HuH-7 (cell line): ENCODE data around the gene BMP4.

ENCODE experiments used
- DNase-seq: peaks from one replicate; pipeline ENCODE4 v3.0.0; 2011; ENCODE audit warnings: low spot score

The BMP4 gene

DNA sequence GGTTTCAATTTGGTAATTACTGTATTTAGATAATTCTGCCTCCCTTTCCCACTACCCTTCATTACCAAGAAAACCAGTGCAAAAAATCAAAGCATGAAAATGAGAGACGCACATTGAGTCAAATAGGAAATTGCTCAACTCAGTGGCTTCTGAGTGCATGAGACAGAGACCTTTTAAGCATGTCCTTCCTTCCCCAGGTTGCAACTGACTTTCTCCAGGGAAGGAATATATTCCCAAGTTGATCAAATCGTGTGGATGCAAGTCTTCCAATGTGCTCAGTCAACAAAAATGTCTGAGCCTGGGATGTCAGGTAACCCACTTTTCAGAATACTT is 12.9 kb downstream of the BMP4 start:
- no peak for DNase-seq

- no peak for DNase-seq
Measured at GRCh38 chr14:53942970-53943750, 13.5 kb downstream of the BMP4 start.

GRCh38 chr14:53938136-53938837 is 18.3 kb downstream of the BMP4 start:
- no peak for DNase-seq

GRCh38 chr14:53934778-53935414 is 21.7 kb downstream of the BMP4 start:
- DNase-seq: no peak

GRCh38 chr14:53932966-53933365 is 23.7 kb downstream of the BMP4 start:
- no peak for DNase-seq

DNA sequence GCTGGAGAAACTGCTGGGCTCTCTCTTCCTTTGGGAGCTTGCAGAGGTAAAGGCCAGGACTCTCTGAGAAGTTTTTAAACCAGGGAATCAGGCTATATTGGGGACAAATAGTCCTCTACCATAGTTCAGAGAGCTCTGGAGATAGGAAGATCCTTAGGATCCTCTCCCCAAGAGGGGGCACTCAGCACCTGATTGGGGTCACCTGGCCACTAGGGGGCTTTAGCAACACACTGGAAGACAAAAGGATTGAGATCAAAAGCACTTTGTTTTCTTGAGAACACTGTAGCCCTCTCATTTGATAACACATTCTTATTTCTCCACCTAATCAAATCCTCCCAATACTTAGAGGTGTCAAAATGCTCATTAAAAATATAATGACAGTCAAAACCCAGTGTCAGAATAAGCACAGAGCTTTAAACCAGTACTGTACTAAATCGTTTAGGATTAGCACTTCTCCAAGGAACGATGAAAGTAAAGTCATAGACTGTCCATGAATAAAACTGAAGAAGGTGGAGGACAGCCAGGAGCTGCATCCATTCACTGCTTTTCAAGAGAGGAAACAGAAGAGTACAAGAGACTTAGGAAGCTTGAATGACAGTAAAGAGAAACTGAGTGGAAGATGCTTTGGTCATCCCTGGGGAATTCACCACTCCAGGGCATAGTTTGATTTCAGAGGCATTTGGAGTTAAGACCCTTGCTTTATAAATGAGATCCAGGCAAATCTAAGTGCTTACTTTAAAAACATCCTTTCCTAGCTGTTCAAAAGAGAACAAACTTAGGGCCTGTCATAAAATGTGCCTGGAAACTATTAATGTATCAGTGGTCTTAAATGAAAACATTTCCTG is 26.5 kb downstream of the BMP4 start:
- DNase-seq: no peak

GRCh38 chr14:53927171-53927570 is 29.5 kb downstream of the BMP4 start:
- DNase-seq: no peak

GRCh38 chr14:53925201-53925766 is 31.3 kb downstream of the BMP4 start:
- DNase-seq: no peak

DNA sequence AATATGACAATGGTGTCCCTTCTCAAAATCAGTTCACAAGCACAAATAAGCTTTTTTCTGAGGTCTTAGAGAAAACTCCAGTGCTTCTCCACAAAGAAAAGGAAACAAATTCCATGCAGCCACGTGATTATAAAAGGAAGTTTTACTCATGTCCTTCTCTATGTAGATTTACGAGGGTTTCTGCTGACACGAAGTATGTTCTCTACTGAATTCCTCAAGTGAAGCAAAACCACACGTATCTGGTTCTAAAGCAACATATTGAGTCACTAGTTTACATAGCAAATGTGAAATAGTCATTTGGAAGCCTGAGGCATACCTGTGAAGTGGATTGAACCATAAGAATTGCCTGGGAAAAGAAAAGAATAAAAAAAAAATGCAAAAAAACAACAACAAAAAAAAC is 31.9 kb downstream of the BMP4 start:
- DNase-seq: no peak

GRCh38 chr14:53921027-53921426 is 35.6 kb downstream of the BMP4 start:
- no peak for DNase-seq

GRCh38 chr14:53916239-53916638 is 40.4 kb downstream of the BMP4 start:
- DNase-seq: no peak

DNA sequence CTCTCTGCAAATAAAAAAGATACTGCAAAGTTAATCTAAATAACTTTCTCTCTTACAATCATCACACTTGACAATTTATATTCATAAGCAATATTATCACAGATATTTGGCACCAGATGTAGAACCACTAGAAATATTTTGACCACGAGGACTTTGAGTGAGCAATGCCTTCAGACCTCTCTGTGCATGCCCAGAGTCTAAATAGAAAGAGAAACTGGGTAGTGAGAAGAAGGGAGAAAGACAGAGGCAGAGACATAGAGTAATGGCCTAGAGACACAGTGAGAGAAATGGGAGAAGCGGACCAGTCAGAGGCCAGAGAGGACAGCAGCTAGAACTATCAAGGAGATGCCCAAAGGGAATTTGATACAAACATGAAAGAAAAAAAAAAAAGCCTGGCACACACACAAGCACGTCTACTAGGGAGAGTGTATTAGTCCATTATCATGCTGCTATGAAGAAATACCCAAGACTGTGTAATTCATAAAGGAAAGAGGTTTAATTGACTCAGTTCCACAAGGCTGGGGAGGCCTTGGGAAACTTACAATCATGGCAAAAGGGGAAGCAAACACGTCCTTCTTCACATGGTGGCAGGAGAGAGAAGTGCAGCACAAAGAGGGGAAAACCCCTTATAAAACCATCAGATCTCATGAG is 41.1 kb downstream of the BMP4 start:
- DNase-seq: no peak

- DNase-seq: no peak
Measured at GRCh38 chr14:53912021-53912420, 44.6 kb downstream of the BMP4 start.

DNA sequence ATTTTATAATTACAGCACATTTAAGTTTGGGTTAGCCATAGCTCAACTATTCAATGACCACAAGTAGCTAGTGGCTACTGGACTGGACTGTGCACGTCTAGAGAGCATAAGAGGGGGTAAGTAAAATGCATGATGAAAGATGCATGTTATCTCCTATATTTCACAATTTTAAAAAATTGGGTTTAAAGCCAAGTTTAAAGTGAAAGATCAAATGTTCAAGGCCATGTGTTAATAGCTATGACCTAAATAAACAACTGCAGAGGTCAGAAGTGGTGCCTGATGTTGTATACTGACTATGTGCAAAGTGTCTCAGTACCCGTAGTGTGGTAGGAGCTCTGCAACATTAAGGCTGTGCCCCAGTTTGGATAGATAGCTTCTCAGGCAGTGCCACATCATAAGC is 48.2 kb downstream of the BMP4 start:
- DNase-seq: no peak

GRCh38 chr14:53902307-53902706 is 54.3 kb downstream of the BMP4 start:
- no peak for DNase-seq

DNA sequence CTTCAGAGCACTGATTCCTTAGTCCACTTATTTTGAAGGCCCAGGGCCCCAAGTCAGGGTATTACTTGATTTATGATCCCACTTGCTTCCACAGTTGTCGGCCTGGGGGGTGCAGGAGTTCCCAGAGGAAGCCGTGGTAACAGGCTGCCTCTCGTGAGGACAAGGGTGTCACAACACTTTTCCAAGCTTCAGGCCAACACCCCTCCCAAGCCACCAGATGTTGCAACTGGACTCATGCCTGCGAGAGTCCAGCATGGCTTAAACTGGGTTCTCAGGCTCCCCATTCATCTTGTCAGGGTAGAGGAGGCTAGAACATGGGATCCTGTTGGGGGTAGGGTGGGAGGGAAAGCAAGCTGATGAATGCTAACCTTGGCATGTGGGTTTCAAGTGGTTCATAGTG is 56.1 kb downstream of the BMP4 start:
- peak; percentile 23 for DNase-seq
